HAP-1 (cell line): ENCODE results near the gene CLDN6.

Experiments
- DNase-seq, 2 experiments: peaks; one replicate each; pipeline ENCODE4 v3.0.0-alpha.2; 2016 to 2020; ENCODE audit warnings: low spot score in 2 of 2
- H3K27me3 ChIP-seq: fragments of 250-450 bp; sonication (Bioruptor Pico); 2 replicates; pipeline ENCODE4 v1.5.1; 2020; ENCODE audit warnings: low read depth, mild to moderate bottlenecking, moderate library complexity
- H3K36me3 ChIP-seq: fragments of 250-450 bp; sonication (Bioruptor Pico); replicated peaks from 2 replicates; pipeline ENCODE4 v1.5.1; 2020; ENCODE audit warnings: mild to moderate bottlenecking
- H3K4me1 ChIP-seq: fragments of 250-450 bp; sonication (Bioruptor Pico); 2 replicates; pipeline ENCODE4 v1.5.1; 2020; ENCODE audit warnings: mild to moderate bottlenecking
- H3K4me3 ChIP-seq: fragments of 250-450 bp; sonication (Bioruptor Pico); 2 replicates; pipeline ENCODE4 v1.5.1; 2020; ENCODE audit warnings: mild to moderate bottlenecking, moderate library complexity
- H3K9me3 ChIP-seq: fragments of 250-450 bp; sonication (Bioruptor Pico); 2 replicates; pipeline ENCODE4 v1.5.1; 2020; ENCODE audit warnings: mild to moderate bottlenecking, moderate library complexity
- in situ Hi-C: fragments of 300-500 bp; cut with MboI; formaldehyde crosslinking; loops from 3 replicates; pipeline ENCODE4 v1.14.3; 2020; ENCODE audit warnings: low sequenced_read_pairs, inconsistent platforms, mixed read lengths

CLDN6 gene

DNA sequence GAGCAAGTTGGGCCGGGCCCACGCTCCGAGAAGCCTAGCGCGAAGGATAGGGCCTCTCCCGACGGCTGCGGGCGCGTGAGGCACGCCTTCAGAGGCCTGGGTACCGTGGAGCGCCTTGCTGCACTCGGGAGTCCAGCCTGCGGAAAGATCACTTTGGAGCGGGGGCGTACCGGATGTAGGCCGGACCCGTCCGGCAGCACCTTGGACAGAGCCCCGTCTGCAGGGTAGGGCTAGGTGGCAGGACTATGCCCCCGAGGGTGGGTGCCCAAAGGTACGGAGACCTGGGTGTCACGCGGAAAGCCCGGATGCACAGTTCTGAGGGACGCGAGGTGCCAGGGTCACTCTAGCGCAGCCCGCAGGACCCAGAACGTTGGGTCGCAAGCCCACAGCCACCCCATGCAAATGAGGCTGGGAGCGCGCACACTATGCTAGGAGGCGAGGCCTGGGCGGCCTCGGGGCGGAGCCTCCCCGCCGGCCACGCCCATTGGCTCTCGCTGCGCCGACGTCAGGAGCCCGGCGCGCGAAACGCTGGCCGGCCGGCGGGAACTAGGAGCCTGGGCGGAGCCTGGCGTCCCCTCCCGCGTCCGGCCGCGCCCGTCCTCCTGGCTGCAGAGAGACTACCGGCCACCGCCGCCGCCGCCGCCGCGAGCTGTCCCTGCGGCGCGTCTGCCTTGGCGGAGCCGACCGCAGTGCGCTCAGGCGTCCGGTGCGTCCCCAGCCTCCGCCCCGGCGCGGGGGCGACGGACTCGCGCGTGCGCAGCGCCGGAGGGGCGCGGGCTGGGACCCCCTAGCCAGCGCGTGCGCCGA lies 49.0 kb downstream of the CLDN6 start, which contains the start of gene PAQR4:
Gene PAQR4 (plus strand): TSS at position 611 of the 807 bp plus-strand sequence. CDS start 327 bp downstream, outside the sequence.
- in situ Hi-C loops: no loop called here
- Histone ChIP-seq H3K4me1 (peaks cover 21% of the 10 kb centered on the region), H3K36me3 (peaks cover 45% of the 10 kb centered on the region), H3K27me3 (no peaks in the 10 kb centered on the region), H3K4me3 (peak within 1 kb of the TSS; percentile 93), H3K9me3 (no peaks in the 10 kb centered on the region)
- DNase-seq: peak; percentile 86 to 91

DNA sequence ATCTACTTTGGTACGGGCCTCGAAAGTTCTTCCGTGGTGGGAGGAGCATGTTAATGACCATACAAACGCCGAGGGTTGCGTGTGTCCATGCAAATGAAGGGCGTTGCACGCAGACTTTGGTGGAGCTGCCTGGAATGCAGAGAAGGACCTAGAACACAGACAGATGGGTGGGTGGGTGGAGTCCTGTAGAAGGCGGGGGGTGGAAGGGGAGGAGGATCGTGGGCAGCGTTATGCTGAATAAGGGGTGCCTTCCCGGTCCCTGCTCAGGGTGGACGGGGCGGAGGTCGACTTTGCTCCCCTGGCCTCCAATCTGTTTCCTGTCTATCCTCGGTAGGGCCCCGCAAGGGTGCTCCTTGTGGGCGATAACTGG lies 49.6 kb downstream of the CLDN6 start:
- H3K9me3 ChIP-seq: no peaks in the 10 kb centered on the region
- H3K36me3 ChIP-seq: peaks cover 39% of the 10 kb centered on the region
- H3K4me3 ChIP-seq: peak overlapping the region; percentile 93
- H3K27me3 ChIP-seq: no peaks in the 10 kb centered on the region
- in situ Hi-C loops: no loop called here
- DNase-seq: peak in 1 of 2 experiments; percentile 80
- H3K4me1 ChIP-seq: peaks cover 21% of the 10 kb centered on the region

DNA sequence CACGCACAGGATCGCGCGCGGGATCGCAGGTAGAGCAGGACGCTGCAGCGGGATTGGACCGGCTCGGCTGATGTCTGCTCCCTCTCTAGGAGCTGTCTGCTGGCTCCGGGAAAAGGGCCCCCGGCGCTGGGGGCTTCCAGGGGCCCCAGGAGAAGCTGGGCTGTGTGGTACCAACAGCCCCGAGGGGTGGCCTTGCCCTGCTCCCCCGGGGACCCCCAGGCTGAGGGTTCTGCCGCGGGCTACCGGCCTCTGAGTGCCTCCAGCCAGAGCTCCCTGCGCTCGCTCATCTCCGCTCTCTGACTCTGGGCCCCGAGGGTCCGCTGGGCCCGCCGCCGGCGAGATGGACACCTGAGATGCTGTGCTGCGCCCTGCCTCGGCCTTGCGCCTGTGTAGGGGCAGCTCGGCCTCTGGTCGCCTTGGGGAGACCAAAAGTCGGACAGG lies 50.2 kb downstream of the CLDN6 start:
- H3K27me3 ChIP-seq: no peaks in the 10 kb centered on the region
- peaks cover 21% of the 10 kb centered on the region for H3K4me1 ChIP-seq
- H3K36me3 ChIP-seq: peaks cover 33% of the 10 kb centered on the region
- in situ Hi-C loops: no loop called here
- H3K4me3 ChIP-seq: no peak overlapping the region
- DNase-seq: no peak
- H3K9me3 ChIP-seq: no peaks in the 10 kb centered on the region

DNA sequence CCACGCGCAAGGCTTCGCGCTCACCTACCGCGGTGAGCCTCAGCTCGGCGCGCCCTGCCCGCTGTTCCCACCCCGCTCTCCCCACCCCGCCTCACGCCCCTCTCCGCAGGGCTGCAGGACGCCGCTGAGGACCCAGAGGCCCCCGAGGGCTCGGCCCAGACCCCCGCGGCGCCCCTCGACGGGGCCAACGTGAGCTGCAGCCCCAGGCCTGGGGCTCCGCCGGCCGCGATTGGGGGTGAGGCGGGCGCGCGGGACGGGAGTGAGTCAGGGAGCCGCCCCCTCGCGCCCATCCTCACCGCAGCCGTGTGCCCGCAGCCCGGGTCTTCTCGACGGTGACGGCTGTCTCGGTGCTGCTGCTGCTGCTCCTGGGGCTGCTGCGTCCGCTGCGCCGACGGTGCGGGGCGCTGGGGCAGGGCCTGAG lies 50.8 kb downstream of the CLDN6 start:
- peaks cover 23% of the 10 kb centered on the region for H3K4me1 ChIP-seq

DNA sequence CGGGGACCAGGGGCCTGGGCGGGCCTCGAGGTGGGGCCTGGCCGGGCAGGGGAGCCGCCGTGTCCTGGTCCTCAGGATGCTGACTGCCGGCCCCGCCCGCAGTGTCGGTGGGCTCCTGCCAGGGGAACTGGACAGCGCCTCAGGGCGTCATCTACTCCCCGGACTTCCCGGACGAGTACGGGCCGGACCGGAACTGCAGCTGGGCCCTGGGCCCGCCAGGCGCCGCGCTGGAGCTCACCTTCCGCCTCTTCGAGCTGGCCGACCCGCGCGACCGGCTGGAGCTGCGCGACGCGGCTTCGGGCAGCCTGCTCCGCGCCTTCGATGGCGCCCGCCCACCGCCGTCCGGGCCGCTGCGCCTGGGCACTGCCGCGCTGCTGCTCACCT lies 51.2 kb downstream of the CLDN6 start:
- H3K4me3 ChIP-seq: no peak overlapping the region
- no peak for DNase-seq
- H3K4me1 ChIP-seq: peaks cover 23% of the 10 kb centered on the region
- peaks cover 23% of the 10 kb centered on the region for H3K36me3 ChIP-seq
- H3K9me3 ChIP-seq: no peaks in the 10 kb centered on the region
- no peaks in the 10 kb centered on the region for H3K27me3 ChIP-seq
- in situ Hi-C loops: no loop called here

More for the DNA sequence above, 50.8 kb downstream of the CLDN6 start:
- no peak for DNase-seq
- in situ Hi-C loops: no loop called here
- no peaks in the 10 kb centered on the region for H3K27me3 ChIP-seq
- no peaks in the 10 kb centered on the region for H3K9me3 ChIP-seq
- H3K36me3 ChIP-seq: peaks cover 27% of the 10 kb centered on the region
- no peak overlapping the region for H3K4me3 ChIP-seq

DNA sequence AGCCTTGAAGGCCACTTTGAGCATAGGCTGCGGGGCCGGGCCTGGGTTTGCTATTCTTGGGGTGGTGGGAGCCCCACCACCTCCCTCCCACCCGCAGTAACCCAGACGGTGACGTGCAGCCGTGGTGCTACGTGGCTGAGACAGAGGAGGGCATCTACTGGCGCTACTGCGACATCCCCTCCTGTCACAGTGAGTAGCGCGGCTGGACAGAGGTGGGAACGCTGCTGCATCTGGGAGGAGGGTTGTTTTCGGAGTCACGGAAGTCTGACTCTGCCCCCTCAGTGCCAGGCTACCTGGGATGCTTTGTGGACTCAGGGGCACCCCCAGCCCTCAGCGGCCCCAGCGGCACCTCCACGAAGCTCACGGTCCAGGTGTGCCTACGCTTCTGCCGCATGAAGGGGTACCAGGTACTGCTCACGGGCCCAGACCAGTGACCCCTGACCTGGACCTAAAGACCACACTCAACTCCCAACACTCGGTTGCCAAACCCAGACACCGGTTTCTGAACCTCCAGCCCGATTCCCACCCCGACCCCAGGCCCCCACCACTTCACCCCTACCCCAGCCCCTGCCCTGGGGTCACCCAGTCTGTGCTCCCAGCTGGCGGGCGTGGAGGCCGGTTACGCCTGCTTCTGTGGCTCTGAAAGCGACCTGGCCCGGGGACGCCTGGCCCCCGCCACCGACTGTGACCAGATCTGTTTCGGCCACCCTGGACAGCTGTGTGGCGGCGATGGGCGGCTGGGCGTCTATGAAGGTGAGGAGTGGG lies 51.8 kb downstream of the CLDN6 start:
- no peaks in the 10 kb centered on the region for H3K9me3 ChIP-seq
- peaks cover 22% of the 10 kb centered on the region for H3K4me1 ChIP-seq
- DNase-seq: no peak
- H3K27me3 ChIP-seq: no peaks in the 10 kb centered on the region
- H3K36me3 ChIP-seq: peaks cover 17% of the 10 kb centered on the region
- no peak overlapping the region for H3K4me3 ChIP-seq
- in situ Hi-C loops: no loop called here
